ENCODE measurements around the gene PLSCR2.
"Not testable (repeated sequence)": the region's sequence is repeated elsewhere in the genome, so short reads cannot be mapped to it uniquely, and the experiment has no call there.

PLSCR2 gene

DNA sequence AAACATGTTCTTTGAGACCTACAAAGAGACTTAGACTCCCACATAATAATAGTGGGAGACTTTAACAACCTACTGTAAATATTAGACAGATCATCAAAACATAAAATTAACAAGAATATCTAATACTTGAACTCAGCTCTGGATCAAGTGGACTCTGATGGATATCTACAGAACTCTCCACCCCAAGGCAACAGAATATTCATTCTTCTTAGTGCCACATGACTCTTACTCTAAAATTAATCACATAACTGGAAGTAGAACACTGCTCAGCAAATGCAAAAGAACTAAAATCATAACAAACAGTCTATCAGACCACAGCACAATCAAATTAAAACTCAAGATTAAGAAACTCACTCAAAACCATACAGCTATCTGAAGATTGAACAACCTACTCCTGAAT, 15.9 kb upstream of the PLSCR2 start:
- DNase-seq (ENCODE audit: low spot score), result no peak

DNA sequence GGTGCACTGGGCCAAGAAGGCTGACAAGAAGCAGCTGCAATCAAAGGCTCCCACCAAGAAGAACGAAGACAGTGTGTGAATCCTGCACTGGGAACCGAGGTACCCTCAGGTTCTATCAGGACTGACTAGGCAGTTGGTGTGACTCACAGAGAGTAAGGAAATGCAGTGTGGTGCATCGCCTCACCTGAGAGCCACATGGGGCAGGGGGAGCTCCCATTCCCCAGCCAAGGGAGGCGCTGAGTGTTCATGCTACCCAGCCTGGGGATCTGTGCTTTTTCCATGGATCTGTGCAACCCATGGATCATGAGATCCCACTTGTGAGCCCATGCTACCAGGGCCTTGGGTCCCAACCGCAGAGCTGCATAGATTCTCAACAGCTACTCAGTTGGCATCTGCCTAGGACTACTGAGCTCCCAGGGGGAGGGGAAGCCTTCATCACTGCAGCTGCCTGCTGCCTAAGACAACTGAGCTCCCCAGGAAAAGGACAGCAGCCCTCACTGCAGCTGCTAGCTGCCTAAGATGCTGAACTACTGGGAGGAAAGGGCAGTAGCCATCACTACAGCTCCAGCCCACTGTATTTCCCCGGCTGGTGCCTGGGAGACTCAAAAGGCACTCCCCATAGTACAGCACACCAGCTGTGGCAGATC, 6.9 kb upstream of the PLSCR2 start:
- no peak for DNase-seq (ENCODE audit: low spot score)

GRCh38 chr3:146474976-146475375, 5.6 kb upstream of the PLSCR2 start:
- DNase-seq (ENCODE audit: low spot score), result not testable (repeated sequence)

- no peak for DNase-seq (ENCODE audit: low spot score)
Observed at GRCh38 chr3:146473726-146474125, 4.4 kb upstream of the PLSCR2 start.

DNA sequence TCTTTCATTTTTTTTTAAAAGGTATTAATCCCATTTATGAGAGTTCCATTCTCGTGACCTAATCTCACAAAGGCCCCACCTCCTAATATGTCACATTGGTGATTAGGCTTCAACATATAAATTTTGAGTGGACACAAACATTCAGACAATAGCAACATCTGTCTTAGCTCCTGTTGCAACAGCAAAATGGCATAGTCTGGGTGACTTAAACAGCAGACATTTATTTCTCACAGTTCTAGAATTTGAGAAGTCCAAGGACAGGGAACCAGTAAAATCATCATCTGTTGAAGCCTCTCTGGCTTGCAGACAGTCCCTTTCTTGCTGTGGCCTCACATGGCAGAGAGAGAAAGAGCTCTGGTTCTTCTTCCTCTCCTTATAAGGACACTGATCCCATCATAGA, 3.2 kb upstream of the PLSCR2 start:
- no peak for DNase-seq (ENCODE audit: low spot score)

DNA sequence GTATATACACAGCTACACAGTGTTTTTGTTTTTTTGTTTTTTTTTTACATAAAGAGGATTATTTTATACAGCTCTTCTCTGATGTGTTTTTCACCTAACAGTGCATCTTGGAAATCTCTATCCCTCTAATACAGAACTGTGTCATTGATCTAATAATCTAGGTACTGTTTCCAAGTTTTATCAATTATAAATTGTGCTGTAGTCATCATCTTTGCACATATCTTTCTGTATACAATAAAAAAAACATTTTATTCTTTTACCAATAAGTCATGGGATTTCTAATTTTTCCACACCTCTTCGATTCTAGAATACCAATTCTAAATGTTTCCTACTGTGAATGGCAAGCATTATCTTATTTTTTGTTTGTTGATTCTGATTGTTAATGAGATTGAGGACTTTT, 1.7 kb upstream of the PLSCR2 start:
- DNase-seq (ENCODE audit: low spot score), result no peak

GRCh38 chr3:146470425-146470990, 1.1 kb upstream of the PLSCR2 start:
- no peak for DNase-seq (ENCODE audit: low spot score)

GRCh38 chr3:146468671-146469149, 651 bp downstream of the PLSCR2 start:
- no peak for DNase-seq (ENCODE audit: low spot score)

- DNase-seq (ENCODE audit: low spot score), result peak; percentile 53
Observed at GRCh38 chr3:146468234-146468633, 1.1 kb downstream of the PLSCR2 start.

DNA sequence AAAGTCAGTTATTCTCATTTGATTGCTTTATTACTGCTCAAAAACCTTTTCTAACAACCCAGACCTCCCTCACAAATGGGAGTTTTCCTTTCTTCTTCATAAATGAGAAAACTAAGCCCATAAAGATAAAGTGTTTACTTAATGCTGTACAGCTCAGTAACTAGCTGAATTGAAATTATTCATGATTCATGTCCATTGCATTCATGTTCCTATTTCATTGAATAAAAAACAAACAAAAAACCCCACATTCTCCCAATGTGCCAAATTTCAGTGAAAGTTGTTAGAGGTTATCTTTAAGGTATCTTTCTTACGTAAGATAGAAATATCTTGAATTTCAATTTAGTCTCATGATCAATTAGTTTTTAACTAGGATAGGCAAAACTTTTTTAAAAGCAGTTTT, 2.8 kb downstream of the PLSCR2 start:
- no peak for DNase-seq (ENCODE audit: low spot score)

DNA sequence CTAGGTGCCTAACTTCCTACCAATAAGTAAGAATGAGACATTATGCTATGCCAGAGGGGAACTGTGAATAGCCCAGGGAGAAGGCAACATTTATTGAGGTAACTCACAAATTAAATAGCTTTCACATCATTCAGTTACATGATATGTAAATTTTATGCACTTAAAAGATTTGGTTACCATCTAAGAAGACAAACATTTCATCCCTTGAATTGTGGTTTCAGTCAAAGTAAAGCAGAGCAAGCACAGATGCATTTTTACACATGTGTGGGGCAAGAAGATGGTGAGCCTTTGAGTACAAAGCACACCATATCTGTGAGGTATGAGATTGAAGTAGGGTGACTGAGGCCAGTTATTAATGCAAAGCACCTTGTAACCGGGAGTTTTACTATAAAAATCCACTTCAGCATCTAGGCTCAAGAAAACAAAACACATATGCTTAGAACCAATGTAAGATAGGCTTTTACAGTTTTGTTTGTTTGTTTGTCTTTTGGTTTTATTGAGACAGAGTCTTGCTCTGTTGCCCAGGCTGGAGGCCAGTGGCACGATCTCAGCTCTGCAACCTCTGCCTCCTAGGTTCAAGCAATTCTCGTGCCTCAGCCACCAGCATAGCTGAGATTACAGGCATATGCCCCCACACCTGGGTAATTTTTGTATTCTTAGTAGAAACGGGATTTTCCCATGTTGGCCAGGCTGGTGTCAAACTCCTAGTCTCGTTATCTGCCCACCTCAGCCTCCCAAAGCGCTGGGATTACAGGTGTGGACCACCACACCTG, 3.5 kb downstream of the PLSCR2 start:
- no peak for DNase-seq (ENCODE audit: low spot score)

GRCh38 chr3:146464783-146465182, 4.6 kb downstream of the PLSCR2 start:
- DNase-seq (ENCODE audit: low spot score), result no peak

- no peak for DNase-seq (ENCODE audit: low spot score)
Observed at GRCh38 chr3:146464005-146464595, 5.3 kb downstream of the PLSCR2 start.

GRCh38 chr3:146454796-146455195, 14.6 kb downstream of the PLSCR2 start:
- DNase-seq (ENCODE audit: low spot score), result no peak

DNA sequence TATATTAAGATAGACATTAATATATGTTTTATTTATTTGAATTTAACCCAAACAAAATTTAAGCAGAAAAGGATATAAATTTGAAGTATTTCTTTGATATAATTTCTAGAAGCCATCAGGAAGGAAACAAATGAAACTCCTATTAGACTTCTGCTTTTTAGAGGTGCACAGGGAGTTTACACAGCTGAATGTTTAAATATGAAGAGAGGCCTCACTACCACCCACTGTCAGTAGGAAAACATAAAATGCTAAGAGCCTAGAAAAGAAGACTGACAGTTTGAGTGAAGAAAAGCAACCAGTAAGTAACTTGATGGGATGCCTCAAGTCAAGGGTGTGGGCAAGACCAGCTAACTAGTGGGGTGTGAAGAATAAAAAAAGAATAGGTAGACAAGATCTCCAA, 19.7 kb downstream of the PLSCR2 start:
- DNase-seq (ENCODE audit: low spot score), result no peak

- DNase-seq (ENCODE audit: low spot score), result no peak
Observed at GRCh38 chr3:146449076-146449475, 20.3 kb downstream of the PLSCR2 start.

DNA sequence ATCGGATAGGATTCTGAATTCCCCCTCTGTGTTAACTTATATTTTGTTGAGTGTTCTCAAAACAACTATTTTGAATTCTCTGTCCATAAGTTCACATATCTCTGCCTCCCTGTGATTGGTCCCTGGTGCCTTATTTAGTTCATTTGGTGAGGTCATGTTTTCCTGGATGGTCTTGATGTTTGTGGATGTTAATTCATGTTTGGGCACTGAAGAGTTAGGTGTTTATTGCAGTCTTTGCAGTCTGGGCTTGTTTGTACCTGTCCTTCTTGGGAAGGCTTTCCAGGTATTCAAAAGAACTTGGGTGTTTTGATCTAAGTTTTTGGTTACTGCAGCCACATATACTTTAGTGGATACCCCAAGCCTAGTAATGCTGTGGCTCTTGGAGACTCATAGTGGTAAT, 23.3 kb downstream of the PLSCR2 start:
- DNase-seq (ENCODE audit: low spot score), result no peak

DNA sequence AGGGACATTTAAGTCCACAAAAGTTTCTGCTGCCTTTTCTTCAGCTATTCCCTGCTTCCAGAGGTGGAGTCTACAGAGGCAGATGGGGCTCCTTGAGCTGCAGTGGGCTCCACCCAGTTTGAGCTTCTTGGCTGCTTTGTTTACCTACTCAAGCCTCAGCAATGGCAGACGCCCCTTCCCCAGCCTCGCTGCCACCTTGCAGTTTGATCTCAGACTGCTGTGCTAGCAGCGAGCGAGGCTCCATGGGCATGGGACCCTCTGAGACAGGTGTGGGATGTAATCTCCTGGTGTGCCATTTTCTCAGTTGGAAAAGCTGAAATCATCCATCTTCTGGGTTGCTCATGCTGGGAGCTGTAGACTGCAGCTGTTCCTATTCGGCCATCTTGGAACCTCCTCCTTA, 29.1 kb downstream of the PLSCR2 start:
- DNase-seq (ENCODE audit: low spot score), result not testable (repeated sequence)

- no peak for DNase-seq (ENCODE audit: low spot score)
Observed at GRCh38 chr3:146432066-146432465, 37.3 kb downstream of the PLSCR2 start.

- no peak for DNase-seq (ENCODE audit: low spot score)
Observed at GRCh38 chr3:146431240-146431639, 38.1 kb downstream of the PLSCR2 start.

DNA sequence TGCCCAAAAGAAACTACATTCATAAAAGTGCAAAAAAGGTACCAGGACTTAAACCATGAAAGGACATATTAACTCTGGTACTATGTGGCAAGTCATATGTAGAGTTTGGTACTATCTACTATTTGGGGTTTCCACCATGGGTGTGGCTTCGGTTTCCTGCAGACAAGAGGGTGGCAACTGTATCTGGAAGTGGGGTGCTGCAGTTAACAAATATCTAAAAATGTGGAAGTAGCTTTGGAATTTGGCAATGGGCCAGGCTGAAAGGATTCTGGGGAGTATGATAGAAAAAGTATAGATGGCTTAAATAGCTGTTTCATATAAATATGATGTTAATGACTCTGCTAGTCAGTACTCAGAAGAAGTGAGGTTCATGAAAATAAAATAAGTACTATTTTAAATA, 44.0 kb downstream of the PLSCR2 start:
- no peak for DNase-seq (ENCODE audit: low spot score)

- DNase-seq (ENCODE audit: low spot score), result no peak
Observed at GRCh38 chr3:146421819-146422759, 47.3 kb downstream of the PLSCR2 start.
